Esophagus mucosa (tissue), 1 donor: ENCODE results near the gene RPL5. TPM values are rescaled to one million over a fixed set of nuclear protein-coding genes. Genes with fewer than 3 reads are reported as not detected.

Experiments
- ATAC-seq: fragments of 200-7000 bp; cut with Tn5 transposase; one replicate; pipeline ENCODE4 v1.9.1; 2020
- total RNA-seq: library from RNA; stranded (reverse); gene quantifications from one replicate; pipeline ENCODE4 v1.2.4, GENCODE V29; 2023
- donor health status: DM: yes; HTN: yes; CAD: no.

Gene RPL5
- total RNA-seq, 1 donor from 2014 or later: 850 TPM

GRCh38 chr1:92858564-92859399 is 26.9 kb downstream of the RPL5 start:
- peak; percentile 93 for ATAC-seq

GRCh38 chr1:92859400-92860039 is 27.7 kb downstream of the RPL5 start:
- ATAC-seq: no peak

GRCh38 chr1:92862605-92863004 is 30.8 kb downstream of the RPL5 start:
- ATAC-seq: no peak

GRCh38 chr1:92864131-92864530 is 32.3 kb downstream of the RPL5 start:
- ATAC-seq: no peak

GRCh38 chr1:92870591-92870990 is 38.8 kb downstream of the RPL5 start:
- ATAC-seq: no peak

- no peak for ATAC-seq
Observed at GRCh38 chr1:92872719-92873118, 40.9 kb downstream of the RPL5 start.

- ATAC-seq: no peak
Observed at GRCh38 chr1:92874987-92875386, 43.1 kb downstream of the RPL5 start.

- no peak for ATAC-seq
Observed at GRCh38 chr1:92876351-92876750, 44.5 kb downstream of the RPL5 start.

- ATAC-seq: no peak
Observed at GRCh38 chr1:92877081-92877711, 45.4 kb downstream of the RPL5 start.

GRCh38 chr1:92877792-92878191 is 46.0 kb downstream of the RPL5 start:
- ATAC-seq: no peak

GRCh38 chr1:92879316-92879968 is 47.6 kb downstream of the RPL5 start:
- no peak for ATAC-seq

- ATAC-seq: no peak
Observed at GRCh38 chr1:92881391-92881790, 49.6 kb downstream of the RPL5 start.

GRCh38 chr1:92882819-92883218 is 51.0 kb downstream of the RPL5 start:
- no peak for ATAC-seq

GRCh38 chr1:92883297-92883696 is 51.5 kb downstream of the RPL5 start:
- no peak for ATAC-seq

- no peak for ATAC-seq
Observed at GRCh38 chr1:92884195-92884594, 52.4 kb downstream of the RPL5 start.

GRCh38 chr1:92886886-92887419 is 55.1 kb downstream of the RPL5 start:
- ATAC-seq: no peak

GRCh38 chr1:92887465-92887864 is 55.6 kb downstream of the RPL5 start:
- ATAC-seq: no peak

Other genes starting within 250 kb of the RPL5 start
- gene EVI5, start 46.9 kb upstream of the RPL5 start, total RNA-seq: 10.3 TPM
- 2.8 TPM for gene DIPK1A, start 129.4 kb downstream of the RPL5 start, total RNA-seq
- 10.2 TPM for gene MTF2, start 247.2 kb downstream of the RPL5 start, total RNA-seq